Type B pancreatic cell (in vitro differentiated cells): ENCODE data around the gene TP53BP1. TPM values are rescaled to one million over a fixed set of nuclear protein-coding genes. Genes with fewer than 3 reads are reported as not detected.

Experiments used
- DNase-seq: peaks from one replicate; pipeline ENCODE4 v3.0.0; 2021; ENCODE audit warnings: mixed read lengths; ENCODE audit not compliant: unreplicated experiment; ENCODE audit errors: extremely low spot score
- H3K27ac Mint-ChIP-seq: 2 replicates; pipeline ENCODE4 v1.8.0; 2021; ENCODE audit warnings: mild to moderate bottlenecking, mixed read lengths
- H3K27me3 Mint-ChIP-seq: 2 replicates; pipeline ENCODE4 v1.8.0; 2021; ENCODE audit warnings: mixed read lengths
- H3K36me3 Mint-ChIP-seq: 2 replicates; pipeline ENCODE4 v1.8.0; 2021; ENCODE audit warnings: mixed read lengths
- H3K4me1 Mint-ChIP-seq: one replicate; pipeline ENCODE4 v1.8.0; 2021; ENCODE audit warnings: mixed read lengths; ENCODE audit not compliant: unreplicated experiment
- H3K4me3 Mint-ChIP-seq: 2 replicates; pipeline ENCODE4 v1.8.0; 2021; ENCODE audit warnings: mild to moderate bottlenecking, mixed read lengths
- H3K9me3 Mint-ChIP-seq: 2 replicates; pipeline ENCODE4 v1.8.0; 2021; ENCODE audit warnings: mixed read lengths
- CTCF ChIP-seq: fragments of 200-600 bp; sonication (generic); conservative IDR thresholded peaks from 2 replicates; pipeline ENCODE4 v1.5.0; 2021; ENCODE audit warnings: antibody characterized with exemption, mild to moderate bottlenecking
- total RNA-seq: library from RNA; stranded (reverse); gene quantifications from 2 replicates; pipeline ENCODE4 v1.2.1, GENCODE V29; 2021; ENCODE audit warnings: low replicate concordance

The TP53BP1 gene
- total RNA-seq, 1 donor from 2014 or later = 101 TPM

- no peak overlapping the region for H3K4me3 Mint-ChIP-seq
- H3K9me3 Mint-ChIP-seq = no peaks in the 10 kb centered on the region
- no peak for TF ChIP-seq CTCF
- H3K27ac Mint-ChIP-seq = no peak overlapping the region
- DNase-seq = no peak
- peaks cover 9% of the 10 kb centered on the region for H3K4me1 Mint-ChIP-seq
- H3K36me3 Mint-ChIP-seq = peaks cover 19% of the 10 kb centered on the region
- no peaks in the 10 kb centered on the region for H3K27me3 Mint-ChIP-seq
Measured at GRCh38 chr15:43529587-43530345, 36.8 kb upstream of the TP53BP1 start.

- Mint-ChIP-seq H3K36me3 (peaks cover 21% of the 10 kb centered on the region), H3K9me3 (no peaks in the 10 kb centered on the region), H3K27me3 (no peaks in the 10 kb centered on the region), H3K4me3 (no peak overlapping the region), H3K27ac (no peak overlapping the region), H3K4me1 (peaks cover 9% of the 10 kb centered on the region)
- no peak for DNase-seq
- no peak for TF ChIP-seq CTCF
Measured at GRCh38 chr15:43529141-43529540, 36.2 kb upstream of the TP53BP1 start.

- H3K36me3 Mint-ChIP-seq = peaks cover 22% of the 10 kb centered on the region
- no peak for TF ChIP-seq CTCF
- no peak overlapping the region for H3K4me3 Mint-ChIP-seq
- no peak for DNase-seq
- no peaks in the 10 kb centered on the region for H3K27me3 Mint-ChIP-seq
- peaks cover 9% of the 10 kb centered on the region for H3K4me1 Mint-ChIP-seq
- H3K9me3 Mint-ChIP-seq = no peaks in the 10 kb centered on the region
- H3K27ac Mint-ChIP-seq = no peak overlapping the region
Measured at GRCh38 chr15:43528542-43529007, 35.6 kb upstream of the TP53BP1 start.

- H3K27me3 Mint-ChIP-seq = no peaks in the 10 kb centered on the region
- H3K36me3 Mint-ChIP-seq = peaks cover 22% of the 10 kb centered on the region
- no peak overlapping the region for H3K27ac Mint-ChIP-seq
- H3K4me1 Mint-ChIP-seq = peaks cover 9% of the 10 kb centered on the region
- no peak overlapping the region for H3K4me3 Mint-ChIP-seq
- no peak for DNase-seq
- no peaks in the 10 kb centered on the region for H3K9me3 Mint-ChIP-seq
- TF ChIP-seq CTCF = no peak
Measured at GRCh38 chr15:43527802-43528541, 35.0 kb upstream of the TP53BP1 start.

- H3K9me3 Mint-ChIP-seq = no peaks in the 10 kb centered on the region
- no peak overlapping the region for H3K27ac Mint-ChIP-seq
- H3K4me3 Mint-ChIP-seq = no peak overlapping the region
- H3K4me1 Mint-ChIP-seq = peaks cover 9% of the 10 kb centered on the region
- TF ChIP-seq CTCF = no peak
- no peak for DNase-seq
- H3K36me3 Mint-ChIP-seq = peaks cover 29% of the 10 kb centered on the region
- H3K27me3 Mint-ChIP-seq = no peaks in the 10 kb centered on the region
Measured at GRCh38 chr15:43527016-43527801, 34.3 kb upstream of the TP53BP1 start.
